BLaER1 treated with 17β-estradiol and CSF1 and Interleukin-3, amounts not matched to agents 10 nM and 100 nM (cell line): ENCODE results near the gene GLYATL1B.
"Not testable (repeated sequence)": the region's sequence is repeated elsewhere in the genome, so short reads cannot be mapped to it uniquely, and the experiment has no call there.

ENCODE experiments used
- H3K27ac ChIP-seq, 11 experiments: shearing (Covaris generic); formaldehyde crosslinking; 2 replicates each; pipeline ENCODE4 v1.8.1; 2022
- H3K27me3 ChIP-seq, 11 experiments: shearing (Covaris generic); formaldehyde crosslinking; 2 replicates each; pipeline ENCODE4 v1.8.1; 2022
- H3K36me3 ChIP-seq, 11 experiments: shearing (Covaris generic); formaldehyde crosslinking; 2 replicates each; pipeline ENCODE4 v1.8.1; 2022
- H3K4me1 ChIP-seq, 10 experiments: shearing (Covaris generic); formaldehyde crosslinking; 2 replicates each; pipeline ENCODE4 v1.8.1; 2022
- H3K4me2 ChIP-seq, 11 experiments: shearing (Covaris generic); formaldehyde crosslinking; 2 replicates each; pipeline ENCODE4 v1.8.1; 2022
- H3K4me3 ChIP-seq, 10 experiments: shearing (Covaris generic); formaldehyde crosslinking; 2 replicates each; pipeline ENCODE4 v1.8.1; 2022
- H3K9ac ChIP-seq, 11 experiments: shearing (Covaris generic); formaldehyde crosslinking; 2 replicates each; pipeline ENCODE4 v1.8.1; 2022
- H3K9me3 ChIP-seq, 11 experiments: shearing (Covaris generic); formaldehyde crosslinking; replicated peaks in 1 of 11; 2 replicates each; pipeline ENCODE4 v1.8.1; 2022
- H4K20me1 ChIP-seq, 11 experiments: shearing (Covaris generic); formaldehyde crosslinking; 2 replicates each; pipeline ENCODE4 v1.8.1; 2022
- Cebpa-rat ChIP-seq, 11 experiments: shearing (Covaris generic); IDR thresholded peaks; 2 replicates each; pipeline ENCODE4 v1.8.1; 2022

The GLYATL1B gene, protein sequence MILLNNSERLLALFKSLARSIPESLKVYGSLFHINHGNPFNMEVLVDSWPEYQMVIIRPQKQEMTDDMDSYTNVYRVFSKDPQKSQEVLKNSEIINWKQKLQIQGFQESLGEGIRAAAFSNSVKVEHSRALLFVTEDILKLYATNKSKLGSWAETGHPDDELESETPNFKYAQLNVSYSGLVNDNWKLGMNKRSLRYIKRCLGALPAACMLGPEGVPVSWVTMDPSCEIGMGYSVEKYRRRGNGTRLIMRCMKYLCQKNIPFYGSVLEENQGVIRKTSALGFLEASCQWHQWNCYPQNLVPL

DNA sequence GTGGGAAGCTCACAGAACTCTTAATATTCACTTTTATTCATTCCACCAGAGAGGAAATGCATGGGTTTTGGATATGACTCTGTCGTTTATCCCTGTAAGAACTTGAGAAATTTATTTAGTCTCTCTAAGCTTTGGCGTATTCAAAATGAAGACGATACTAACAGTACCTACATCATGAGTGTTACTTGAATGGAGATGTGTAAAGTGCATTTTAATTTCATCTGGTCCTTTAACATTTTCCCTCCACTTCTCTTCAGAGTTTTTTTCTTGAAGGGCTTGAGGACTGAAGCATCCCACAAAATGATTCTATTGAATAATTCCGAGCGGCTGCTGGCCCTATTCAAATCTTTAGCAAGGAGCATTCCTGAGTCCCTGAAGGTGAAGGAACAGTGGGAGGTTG, at the start of gene GLYATL1B:
Gene GLYATL1B (plus strand): TSS at position 301 of the 400 bp plus-strand sequence. CDS start 0 bp downstream, at position 301.
- H4K20me1 ChIP-seq, H3K9me3 ChIP-seq, H3K9ac ChIP-seq, H3K27me3 ChIP-seq, H3K4me1 ChIP-seq, H3K27ac ChIP-seq, H3K4me2 ChIP-seq, H3K36me3 ChIP-seq, H3K4me3 ChIP-seq: not testable (repeated sequence)

DNA sequence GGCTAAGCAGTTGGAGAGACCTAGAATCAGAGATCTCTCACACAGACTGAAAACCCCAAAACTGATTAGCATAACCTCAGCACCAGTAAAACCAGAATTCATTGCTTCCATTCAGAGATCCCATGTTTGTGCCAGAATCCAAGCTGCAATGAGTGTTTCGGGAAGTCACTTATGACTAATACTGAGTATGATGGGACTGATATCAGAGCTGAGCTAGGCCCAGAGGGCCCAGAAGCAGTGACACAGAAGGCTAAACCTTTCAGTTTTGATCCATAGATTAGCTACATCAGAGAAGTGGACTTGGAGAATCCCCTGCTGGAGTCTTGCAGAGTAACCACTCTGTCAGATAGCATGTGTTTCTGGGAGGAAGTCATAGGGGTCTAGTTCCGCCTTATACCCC, 49.6 kb upstream of the GLYATL1B start:
- H3K27ac ChIP-seq, H3K9me3 ChIP-seq, H3K9ac ChIP-seq, H3K4me2 ChIP-seq, H3K4me1 ChIP-seq, H3K4me3 ChIP-seq, H4K20me1 ChIP-seq, H3K36me3 ChIP-seq, H3K27me3 ChIP-seq: not testable (repeated sequence)

DNA sequence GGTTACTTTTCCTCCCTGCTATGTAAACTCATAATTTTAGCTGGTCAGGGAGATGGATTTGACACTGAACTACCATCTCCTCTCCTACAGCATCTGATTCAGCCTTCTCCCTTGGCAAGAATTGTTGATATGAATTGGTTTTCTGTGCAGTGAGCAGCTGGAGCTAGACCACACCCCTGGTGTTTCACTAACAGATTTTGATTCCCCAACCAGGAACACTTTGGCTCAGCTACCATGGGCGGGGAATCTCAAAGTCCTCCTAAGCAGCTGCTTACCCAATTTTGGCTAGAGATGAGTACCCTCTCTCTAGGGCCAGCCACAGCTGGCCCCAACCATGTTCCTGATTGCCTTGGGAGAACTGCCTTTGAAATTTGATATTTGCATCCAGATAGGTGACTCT, 48.7 kb upstream of the GLYATL1B start:
- H3K4me2 ChIP-seq, H3K36me3 ChIP-seq, H3K9ac ChIP-seq, H3K4me3 ChIP-seq, H3K4me1 ChIP-seq, H3K27me3 ChIP-seq, H3K9me3 ChIP-seq, H4K20me1 ChIP-seq, H3K27ac ChIP-seq: not testable (repeated sequence)

DNA sequence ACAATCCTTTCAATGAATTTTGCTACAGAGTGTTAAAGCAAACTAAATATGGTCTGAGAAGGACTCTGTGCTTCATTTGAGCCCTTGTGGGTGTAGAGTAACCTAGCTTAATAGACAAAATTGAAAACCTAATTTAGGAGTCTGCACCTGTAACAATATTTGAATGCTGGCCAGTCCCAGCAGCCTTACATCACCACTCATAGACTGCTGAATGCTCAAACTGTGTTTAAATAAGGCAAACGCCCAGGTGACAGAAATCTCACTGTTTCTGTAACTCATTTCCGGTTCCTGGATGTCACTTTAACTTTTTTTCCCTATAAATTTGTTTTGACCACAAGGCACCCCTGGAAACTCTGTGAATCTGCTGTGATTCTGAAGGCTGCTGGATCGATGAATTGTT, 45.5 kb upstream of the GLYATL1B start:
- H3K4me3 ChIP-seq = no peak overlapping the region
- peaks cover 0 to 5% (median 4%) of the 10 kb centered on the region in 11 experiments; a peak in 14 of 22 replicates for H3K9me3 ChIP-seq
- H3K36me3 ChIP-seq = no peaks in the 10 kb centered on the region
- no peaks in the 10 kb centered on the region; a peak in 1 of 20 replicates for H3K4me1 ChIP-seq
- no peak for TF ChIP-seq Cebpa-rat (IDR thresholded peaks at IDR 0.05)
- H3K27ac ChIP-seq = no peak overlapping the region
- no peaks in the 10 kb centered on the region for H4K20me1 ChIP-seq
- H3K4me2 ChIP-seq = no peak overlapping the region
- H3K27me3 ChIP-seq = no peaks in the 10 kb centered on the region
- H3K9ac ChIP-seq = no peak overlapping the region

DNA sequence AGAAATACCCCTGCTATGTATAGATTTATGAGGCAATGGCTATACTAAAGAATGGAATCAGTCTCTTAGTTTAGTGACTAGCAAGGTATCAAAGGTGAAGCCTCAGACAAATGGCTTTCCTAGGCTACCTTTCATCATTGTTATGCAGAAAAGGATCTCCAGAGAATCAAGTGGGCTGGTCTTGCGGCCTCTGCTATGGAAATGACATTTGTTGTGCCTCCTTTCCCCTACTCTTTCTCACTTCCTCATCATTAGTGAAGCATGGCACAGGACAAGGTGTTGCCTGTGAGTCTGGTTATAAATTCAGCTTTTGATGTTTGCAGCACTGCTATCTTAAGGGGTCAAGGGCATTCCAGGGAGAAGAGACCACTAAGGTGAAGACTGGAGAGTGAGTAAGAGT, 34.7 kb upstream of the GLYATL1B start:
- not testable (repeated sequence) for H4K20me1 ChIP-seq, H3K27me3 ChIP-seq, H3K4me1 ChIP-seq, H3K4me3 ChIP-seq, H3K4me2 ChIP-seq, H3K9me3 ChIP-seq, H3K9ac ChIP-seq, H3K36me3 ChIP-seq, H3K27ac ChIP-seq

DNA sequence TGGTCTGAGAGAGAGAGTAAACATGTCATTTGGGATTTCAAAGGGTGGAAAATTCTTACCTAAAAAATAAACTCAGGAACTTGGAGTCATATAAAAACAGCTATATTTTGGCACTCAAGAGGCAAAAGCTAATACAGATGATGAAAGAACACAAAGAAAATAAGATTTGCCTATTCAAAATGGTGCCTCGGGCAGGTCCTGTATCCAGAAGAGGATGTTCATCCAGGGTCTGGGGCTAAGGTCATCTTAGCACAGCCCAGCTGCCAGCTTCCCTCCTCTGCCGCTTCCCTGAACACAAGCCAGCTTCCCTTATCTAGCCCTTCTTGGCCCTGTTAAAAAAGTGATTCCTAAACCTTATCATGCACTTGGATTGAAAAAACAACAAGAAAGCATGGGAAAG, 33.8 kb upstream of the GLYATL1B start:
- not testable (repeated sequence) for H3K4me3 ChIP-seq, H3K4me1 ChIP-seq, H3K36me3 ChIP-seq, H3K4me2 ChIP-seq, H3K9ac ChIP-seq, H3K27ac ChIP-seq, H4K20me1 ChIP-seq, H3K9me3 ChIP-seq, H3K27me3 ChIP-seq

DNA sequence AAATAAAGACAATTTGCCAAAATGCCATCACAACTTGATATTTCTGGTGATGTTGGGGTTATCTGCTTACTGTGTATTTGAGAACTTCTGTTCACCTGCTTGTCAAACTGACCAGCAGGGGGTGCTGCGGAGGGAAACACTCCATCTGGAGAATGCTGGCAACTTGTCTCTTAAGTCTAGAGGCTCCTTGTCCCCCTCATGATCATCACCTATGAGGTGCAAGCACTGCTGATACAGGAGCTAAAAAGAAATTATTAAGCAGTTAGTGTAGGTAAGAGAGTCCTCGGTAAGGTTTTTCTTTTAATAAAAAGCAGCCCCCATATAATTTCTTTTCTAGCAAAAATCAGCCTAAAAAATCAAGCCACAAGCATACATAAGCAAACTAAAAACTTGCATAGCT, 32.7 kb upstream of the GLYATL1B start:
- Histone ChIP-seq H3K9me3 (no peaks in the 10 kb centered on the region), H3K27me3 (no peaks in the 10 kb centered on the region), H3K4me3 (no peak overlapping the region), H3K27ac (no peak overlapping the region), H4K20me1 (no peaks in the 10 kb centered on the region), H3K36me3 (no peaks in the 10 kb centered on the region), H3K4me1 (peaks cover 0 to under 1% (median 0%) of the 10 kb centered on the region in 10 experiments; a peak in 1 of 20 replicates), H3K9ac (no peak overlapping the region), H3K4me2 (no peak overlapping the region)
- no peak for TF ChIP-seq Cebpa-rat (IDR thresholded peaks at IDR 0.05)

DNA sequence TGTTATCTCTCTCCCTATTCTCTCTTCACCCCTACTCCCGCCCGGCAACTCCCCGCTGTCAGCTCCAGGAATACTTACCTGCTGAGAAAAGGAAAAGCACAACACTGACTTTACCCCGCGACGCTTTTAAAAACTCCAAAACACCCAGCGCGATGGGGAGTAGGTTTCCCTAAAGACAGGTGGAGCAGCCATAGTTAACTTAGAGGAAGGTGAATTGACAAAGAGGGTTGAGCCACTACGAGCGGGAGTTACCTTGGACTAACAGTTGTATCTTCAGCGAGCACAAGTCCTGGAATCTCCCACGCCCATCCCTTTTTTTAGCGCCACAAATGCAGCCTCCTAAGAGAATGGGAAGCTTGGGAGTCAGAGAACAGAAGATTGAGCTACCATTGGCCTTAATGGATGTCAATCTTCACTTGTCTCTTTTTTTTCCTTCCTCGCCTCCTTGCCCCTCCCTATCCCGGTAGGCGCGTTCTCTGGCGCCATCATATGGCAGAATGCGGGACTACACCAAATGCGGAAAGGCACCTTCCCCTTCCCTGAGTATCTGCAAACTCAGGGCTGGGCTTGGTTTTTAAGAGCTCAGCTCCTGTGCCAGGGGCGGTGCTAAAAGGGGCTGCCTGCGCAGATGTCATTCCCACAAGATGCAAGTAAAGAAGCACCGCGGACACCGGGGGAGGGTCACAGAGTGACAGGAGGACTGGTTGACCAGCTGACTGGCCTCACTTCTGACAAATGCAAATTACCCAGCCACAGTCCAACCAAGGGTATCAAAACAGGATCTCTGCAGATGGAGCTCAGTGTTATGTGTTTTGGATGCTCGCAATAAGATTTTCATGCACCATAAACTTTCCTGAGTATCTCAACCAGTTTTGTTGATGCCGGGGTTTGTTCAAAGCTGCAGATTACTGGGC, 27.7 kb upstream of the GLYATL1B start:
- H3K36me3 ChIP-seq, H3K27ac ChIP-seq, H3K9ac ChIP-seq, H4K20me1 ChIP-seq, H3K27me3 ChIP-seq, H3K4me1 ChIP-seq: not testable (repeated sequence)
- H3K9me3 ChIP-seq = peaks cover 0 to 10% (median 7%) of the 10 kb centered on the region in 11 experiments; a peak in 13 of 22 replicates
- H3K4me2 ChIP-seq = peak overlapping the region in 7 of 11 experiments; percentile 7 to 71 (median 22); a peak in 6 of 22 replicates
- H3K4me3 ChIP-seq = peak overlapping the region in 2 of 10 experiments; percentile 21 to 32; a peak in 2 of 20 replicates

DNA sequence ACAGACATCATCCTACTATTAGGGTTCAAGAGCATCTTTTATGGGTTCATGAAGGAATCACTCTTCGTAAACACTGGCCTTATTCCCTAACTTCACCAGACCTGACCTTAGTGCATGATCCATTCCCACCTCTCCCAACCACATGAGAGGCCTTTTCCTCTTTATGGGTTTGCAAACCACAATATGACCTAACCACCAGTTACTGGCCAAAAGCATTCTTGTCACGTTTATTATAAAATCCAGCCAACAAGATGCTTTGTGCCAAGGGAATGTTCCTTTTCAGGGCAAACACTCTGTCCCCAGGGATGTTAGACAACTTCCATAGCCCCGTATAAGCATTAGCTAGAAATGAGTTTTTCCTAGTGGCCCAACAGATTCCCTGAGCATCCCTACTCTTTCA, 26.0 kb upstream of the GLYATL1B start:
- H3K4me2 ChIP-seq, H3K27ac ChIP-seq, H3K9ac ChIP-seq, H3K36me3 ChIP-seq, H3K27me3 ChIP-seq, H3K4me1 ChIP-seq, H4K20me1 ChIP-seq, H3K4me3 ChIP-seq: not testable (repeated sequence)
- peaks cover 0 to 12% (median 7%) of the 10 kb centered on the region in 11 experiments; a peak in 13 of 22 replicates for H3K9me3 ChIP-seq
